Hepatocyte (in vitro differentiated cells): ENCODE measurements around the gene MATR3. TPM values are rescaled to one million over a fixed set of nuclear protein-coding genes. Genes with fewer than 3 reads are reported as not detected.

ENCODE experiments used
- DNase-seq: peaks from one replicate; pipeline ENCODE4 v3.0.0-alpha.2; 2016; ENCODE audit warnings: low spot score
- H2AFZ ChIP-seq: fragments of 200-600 bp; sonication (generic); 2 replicates; pipeline ENCODE4 v1.6.0; 2016; ENCODE audit warnings: antibody characterized with exemption, mild to moderate bottlenecking
- H3K27ac ChIP-seq: fragments of 200-600 bp; sonication (generic); 2 replicates; pipeline ENCODE4 v1.5.1; 2016; ENCODE audit warnings: mild to moderate bottlenecking
- H3K27me3 ChIP-seq: fragments of 200-600 bp; sonication (generic); 2 replicates; pipeline ENCODE4 v1.6.1; 2016
- H3K36me3 ChIP-seq: fragments of 200-600 bp; sonication (generic); replicated peaks from 2 replicates; pipeline ENCODE4 v1.5.1; 2016; ENCODE audit warnings: low read depth; ENCODE audit not compliant: insufficient read depth
- H3K4me1 ChIP-seq: fragments of 200-600 bp; sonication (generic); 2 replicates; pipeline ENCODE4 v1.5.1; 2016; ENCODE audit warnings: mild to moderate bottlenecking, moderate library complexity; ENCODE audit not compliant: insufficient read depth
- H3K4me2 ChIP-seq: fragments of 200-600 bp; sonication (generic); 2 replicates; pipeline ENCODE4 v1.6.0; 2016
- H3K4me3 ChIP-seq: fragments of 200-600 bp; sonication (generic); 2 replicates; pipeline ENCODE4 v1.5.1; 2016; ENCODE audit warnings: mild to moderate bottlenecking
- H3K79me2 ChIP-seq: fragments of 200-600 bp; sonication (generic); 2 replicates; pipeline ENCODE4 v1.6.0; 2017; ENCODE audit warnings: mild to moderate bottlenecking
- H3K9me2 ChIP-seq: fragments of 200-600 bp; sonication (generic); replicated peaks from 2 replicates; pipeline ENCODE4 v1.6.0; 2017; ENCODE audit warnings: mild to moderate bottlenecking; ENCODE audit not compliant: insufficient read depth
- H3K9me3 ChIP-seq: fragments of 200-600 bp; sonication (generic); 2 replicates; pipeline ENCODE4 v1.5.1; 2016; ENCODE audit warnings: low read depth, mild to moderate bottlenecking
- H4K20me1 ChIP-seq: fragments of 200-600 bp; sonication (generic); 2 replicates; pipeline ENCODE4 v1.6.0; 2016; ENCODE audit warnings: mild to moderate bottlenecking; ENCODE audit not compliant: insufficient read depth, poor library complexity, severe bottlenecking
- EZH2 ChIP-seq: fragments of 200-600 bp; sonication (generic); IDR thresholded peaks from 2 replicates; pipeline ENCODE4 v1.6.1; 2016; ENCODE audit warnings: antibody characterized with exemption, mild to moderate bottlenecking, borderline replicate concordance
- EZH2phosphoT487 ChIP-seq: fragments of 200-600 bp; sonication (generic); IDR thresholded peaks from one replicate; pipeline ENCODE4 v1.6.1; 2018; ENCODE audit warnings: antibody characterized with exemption, mild to moderate bottlenecking, low read depth, moderate library complexity; ENCODE audit not compliant: unreplicated experiment, severe bottlenecking
- WGBS: methylation state at CpG from one replicate; pipeline ENCODE4 v1.1.6; 2016; ENCODE audit warnings: low lambda C conversion rate; ENCODE audit errors: missing lambda C conversion rate; 5-methylcytosine and 5-hydroxymethylcytosine counted together
- polyA plus RNA-seq: library from polyadenylated mRNA; unstranded; fragments of >200 nt; fragmentation: Nextera tagmentation; extraction: Ambion mirVana; gene quantifications from 2 replicates; pipeline ENCODE4 v1.2.1, GENCODE V29; 2016
- total RNA-seq: library from RNA; depleted of rRNA; stranded (reverse); fragments of >200 nt; gene quantifications from 2 replicates; pipeline ENCODE4 v1.2.3, GENCODE V29; 2014
- TF ChIP-seq, protein P1 (sequence below): fragments of 200-600 bp; sonication (generic); IDR thresholded peaks from 2 replicates; pipeline ENCODE4 v1.5.1; 2016; ENCODE audit warnings: antibody characterized with exemption, mild to moderate bottlenecking; ENCODE audit not compliant: poor library complexity

MATR3 gene
- total and polyA plus RNA-seq, 2 experiments from 2014 or later, result 183 to 355 TPM

DNA sequence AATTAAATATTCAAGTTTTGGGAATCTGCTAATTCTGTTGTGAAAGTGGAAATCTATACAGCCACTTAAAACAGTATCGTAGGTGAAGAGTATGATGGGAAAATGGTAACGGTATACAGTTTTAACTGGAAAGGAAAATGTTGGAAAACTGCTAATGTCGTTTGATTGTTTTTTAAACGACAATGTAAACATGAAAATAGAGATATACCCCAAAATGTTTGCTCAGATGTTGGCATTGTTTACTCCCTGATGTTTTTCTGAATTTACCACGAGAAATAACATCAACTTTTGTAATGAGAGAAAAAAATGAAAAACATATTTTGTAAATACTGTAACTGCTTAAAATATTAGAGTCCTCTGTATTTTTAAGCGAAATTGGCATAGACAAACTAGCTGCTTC is 2.7 kb downstream of the MATR3 start:
- DNase-seq, result no peak
- no peaks in the 10 kb centered on the region for H3K9me3 ChIP-seq
- H3K9me2 ChIP-seq, result no peaks in the 10 kb centered on the region
- H3K27me3 ChIP-seq, result no peaks in the 10 kb centered on the region
- peak overlapping the region; percentile 75 for H3K4me2 ChIP-seq
- no peaks in the 10 kb centered on the region for H3K36me3 ChIP-seq
- peak overlapping the region; percentile 91 for H3K4me3 ChIP-seq
- H2AFZ ChIP-seq, result no peak overlapping the region
- H3K27ac ChIP-seq, result peak overlapping the region; percentile 99
- peaks cover 66% of the 10 kb centered on the region for H4K20me1 ChIP-seq
- peaks cover 68% of the 10 kb centered on the region for H3K79me2 ChIP-seq
- TF ChIP-seq EZH2phosphoT487, result no peak
- no peak for TF ChIP-seq EZH2
- TF ChIP-seq, protein P1, sequence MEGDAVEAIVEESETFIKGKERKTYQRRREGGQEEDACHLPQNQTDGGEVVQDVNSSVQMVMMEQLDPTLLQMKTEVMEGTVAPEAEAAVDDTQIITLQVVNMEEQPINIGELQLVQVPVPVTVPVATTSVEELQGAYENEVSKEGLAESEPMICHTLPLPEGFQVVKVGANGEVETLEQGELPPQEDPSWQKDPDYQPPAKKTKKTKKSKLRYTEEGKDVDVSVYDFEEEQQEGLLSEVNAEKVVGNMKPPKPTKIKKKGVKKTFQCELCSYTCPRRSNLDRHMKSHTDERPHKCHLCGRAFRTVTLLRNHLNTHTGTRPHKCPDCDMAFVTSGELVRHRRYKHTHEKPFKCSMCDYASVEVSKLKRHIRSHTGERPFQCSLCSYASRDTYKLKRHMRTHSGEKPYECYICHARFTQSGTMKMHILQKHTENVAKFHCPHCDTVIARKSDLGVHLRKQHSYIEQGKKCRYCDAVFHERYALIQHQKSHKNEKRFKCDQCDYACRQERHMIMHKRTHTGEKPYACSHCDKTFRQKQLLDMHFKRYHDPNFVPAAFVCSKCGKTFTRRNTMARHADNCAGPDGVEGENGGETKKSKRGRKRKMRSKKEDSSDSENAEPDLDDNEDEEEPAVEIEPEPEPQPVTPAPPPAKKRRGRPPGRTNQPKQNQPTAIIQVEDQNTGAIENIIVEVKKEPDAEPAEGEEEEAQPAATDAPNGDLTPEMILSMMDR, result no peak
- H3K4me1 ChIP-seq, result peaks cover 24% of the 10 kb centered on the region
- WGBS, result 62% methylated on average over 6 of the region's 6 CpGs

DNA sequence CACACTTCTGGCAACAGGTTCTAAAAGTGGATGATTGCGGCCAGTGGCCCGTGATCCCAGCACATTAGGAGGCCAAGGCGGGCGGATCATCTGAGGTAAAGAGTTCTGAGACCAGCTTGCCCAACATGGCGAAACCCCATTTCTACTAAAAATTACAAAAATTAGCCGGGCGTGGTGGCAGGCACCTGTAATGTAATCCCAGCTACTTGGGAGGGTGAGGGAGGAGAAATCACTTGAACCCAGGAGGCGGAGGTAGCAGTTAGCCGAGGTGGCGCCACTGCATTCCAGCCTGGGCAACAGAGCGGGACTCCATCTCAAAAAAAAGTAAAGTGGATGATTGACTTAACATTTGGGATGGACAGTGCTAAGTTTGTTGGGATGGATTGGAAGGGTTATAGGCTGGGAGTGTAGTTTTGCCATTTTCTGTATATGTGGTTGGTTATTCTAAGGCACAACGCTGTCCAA is 3.4 kb downstream of the MATR3 start:
- Histone ChIP-seq H3K4me2 (peak overlapping the region; percentile 75), H3K9me3 (no peaks in the 10 kb centered on the region), H3K36me3 (no peaks in the 10 kb centered on the region), H3K27me3 (no peaks in the 10 kb centered on the region), H3K9me2 (no peaks in the 10 kb centered on the region), H4K20me1 (peaks cover 73% of the 10 kb centered on the region), H3K4me1 (peaks cover 24% of the 10 kb centered on the region), H3K79me2 (peaks cover 75% of the 10 kb centered on the region), H3K4me3 (no peak overlapping the region), H3K27ac (no peak overlapping the region), H2AFZ (no peak overlapping the region)
- DNase-seq, result no peak
- 81% methylated on average over 12 of the region's 12 CpGs for WGBS
- no peak for TF ChIP-seq EZH2

DNA sequence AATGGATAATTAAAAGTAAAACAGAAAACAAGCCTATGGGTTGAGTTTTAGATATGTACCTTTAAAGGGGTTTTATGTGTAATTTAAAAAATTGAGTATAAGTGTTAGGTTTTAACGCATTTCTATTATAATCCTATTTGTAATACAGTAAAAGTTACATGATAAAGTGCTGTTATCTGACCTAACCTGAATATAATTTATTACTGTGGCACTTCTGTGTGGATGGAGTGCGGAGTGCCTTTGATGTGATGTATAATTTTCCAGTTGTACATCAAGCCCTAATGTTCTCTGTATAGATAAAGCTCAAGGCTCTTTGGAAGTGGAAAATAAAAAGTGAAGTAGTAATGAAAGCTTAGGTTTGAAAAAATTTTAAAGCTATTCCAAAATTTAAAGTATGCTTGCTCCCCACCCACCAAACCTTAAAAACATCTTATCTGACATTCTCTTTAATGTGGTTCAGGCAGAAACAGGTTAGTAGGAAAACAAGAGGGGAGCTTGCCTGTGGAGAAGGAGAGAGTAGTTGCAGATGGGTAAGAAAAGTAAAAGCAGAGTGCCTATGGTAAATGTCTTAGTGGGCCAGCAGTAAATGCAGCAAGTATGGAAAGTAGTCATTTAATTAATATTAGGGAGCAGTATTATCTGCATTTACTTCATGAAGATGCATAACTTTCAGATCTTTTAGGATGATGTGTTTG is 4.0 kb downstream of the MATR3 start:
- H3K36me3 ChIP-seq, result no peaks in the 10 kb centered on the region
- no peaks in the 10 kb centered on the region for H3K27me3 ChIP-seq
- no peak for DNase-seq
- 81% methylated on average over 2 of the region's 2 CpGs for WGBS
- H3K79me2 ChIP-seq, result peaks cover 82% of the 10 kb centered on the region
- no peaks in the 10 kb centered on the region for H3K9me2 ChIP-seq
- H2AFZ ChIP-seq, result no peak overlapping the region
- peak overlapping the region; percentile 75 for H3K4me2 ChIP-seq
- no peaks in the 10 kb centered on the region for H3K9me3 ChIP-seq
- TF ChIP-seq, protein P1, result no peak
- no peak for TF ChIP-seq EZH2phosphoT487
- no peak for TF ChIP-seq EZH2
- H4K20me1 ChIP-seq, result peaks cover 80% of the 10 kb centered on the region
- peaks cover 30% of the 10 kb centered on the region for H3K4me1 ChIP-seq
- no peak overlapping the region for H3K27ac ChIP-seq
- H3K4me3 ChIP-seq, result no peak overlapping the region

DNA sequence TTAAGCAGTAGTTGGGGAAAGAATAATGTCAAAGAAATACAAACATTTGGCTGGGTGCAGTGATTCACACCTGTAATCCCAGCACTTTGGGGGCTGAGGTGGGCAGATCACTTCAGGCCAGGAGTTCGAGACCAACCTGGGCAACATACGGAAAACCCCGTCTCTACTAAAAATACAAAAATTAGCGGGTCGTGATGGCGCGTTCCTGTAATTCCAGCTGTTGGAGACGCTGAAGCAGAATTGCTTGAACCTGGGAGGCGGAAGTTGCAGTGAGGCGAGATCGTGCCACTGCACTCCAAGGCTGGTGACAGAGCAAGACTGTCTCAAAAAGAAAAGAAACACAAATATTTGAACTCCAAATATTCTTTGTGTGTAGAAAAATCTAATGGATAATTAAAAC is 4.7 kb downstream of the MATR3 start:
- Histone ChIP-seq H3K4me3 (no peak overlapping the region), H3K4me1 (peaks cover 30% of the 10 kb centered on the region), H3K27me3 (no peaks in the 10 kb centered on the region), H3K4me2 (peak overlapping the region; percentile 75), H3K9me3 (no peaks in the 10 kb centered on the region), H3K79me2 (peaks cover 89% of the 10 kb centered on the region), H3K36me3 (no peaks in the 10 kb centered on the region), H3K9me2 (no peaks in the 10 kb centered on the region), H2AFZ (no peak overlapping the region), H4K20me1 (peaks cover 86% of the 10 kb centered on the region), H3K27ac (no peak overlapping the region)
- TF ChIP-seq EZH2phosphoT487 (no peak), EZH2 (no peak)
- TF ChIP-seq, protein P1, result no peak
- WGBS, result 87% methylated on average over 11 of the region's 11 CpGs
- no peak for DNase-seq
